H1 (cell line): ENCODE results near the gene SMIM38. TPM values are rescaled to one million over a fixed set of nuclear protein-coding genes. Genes with fewer than 3 reads are reported as not detected.

Source experiments
- CTCF ChIA-PET: fragments of 300-600 bp; sonication (Branson Sonifier 250); formaldehyde crosslinking; loops from one replicate; lab custom pipeline; 2021; ENCODE audit not compliant: partially characterized antibody; lab: Charles Lee
- POLR2A ChIA-PET: fragments of 300-600 bp; sonication (Branson Sonifier 250); formaldehyde crosslinking; loops from one replicate; lab custom pipeline; 2021; ENCODE audit warnings: inconsistent platforms; ENCODE audit not compliant: partially characterized antibody; lab: Charles Lee
- DNase-seq, 2 experiments: peaks; one replicate each; pipeline versions ENCODE4 v3.0.0 to v3.0.0-alpha.2; 2010 to 2022; ENCODE audit warnings: low spot score in 2 of 2, low read depth in 1 of 2, mixed read lengths in 1 of 2
- FAIRE-seq: peaks from 2 replicates; lab custom pipeline; 2011; peaks lifted over from hg19 to GRCh38; lab: Jason Lieb, UNC
- H2AFZ ChIP-seq: 2 replicates; pipeline ENCODE4 v1.8.1; 2012; ENCODE audit warnings: low read length, inconsistent platforms
- H2AK5ac ChIP-seq: 2 replicates; pipeline ENCODE4 v1.6.1; 2013; ENCODE audit warnings: low read depth, low read length
- H2BK120ac ChIP-seq: replicated peaks from 2 replicates; pipeline ENCODE3; 2013; ENCODE audit warnings: low read depth, low read length, inconsistent platforms
- H2BK12ac ChIP-seq: 2 replicates; pipeline ENCODE4 v1.6.1; 2013; ENCODE audit warnings: low read depth, low read length
- H2BK15ac ChIP-seq: 2 replicates; pipeline ENCODE4 v1.6.1; 2013; ENCODE audit warnings: low read length
- H2BK20ac ChIP-seq: 2 replicates; pipeline ENCODE4 v1.6.1; 2013; ENCODE audit warnings: low read length
- H2BK5ac ChIP-seq: 2 replicates; pipeline ENCODE4 v1.6.1; 2013; ENCODE audit warnings: low read depth, low read length
- H3K14ac ChIP-seq: 2 replicates; pipeline ENCODE4 v1.6.1; 2013; ENCODE audit warnings: inconsistent platforms; ENCODE audit not compliant: insufficient read length
- H3K18ac ChIP-seq: 2 replicates; pipeline ENCODE4 v1.6.1; 2013; ENCODE audit warnings: low read length; ENCODE audit errors: extremely low read depth
- H3K23ac ChIP-seq: 2 replicates; pipeline ENCODE4 v1.6.1; 2013; ENCODE audit warnings: inconsistent platforms; ENCODE audit not compliant: insufficient read length
- H3K23me2 ChIP-seq: 2 replicates; pipeline ENCODE4 v1.6.1; 2013; ENCODE audit warnings: low read depth, low read length
- H3K27ac ChIP-seq: 2 replicates; pipeline ENCODE4 v1.6.1; 2011; ENCODE audit warnings: low read depth, low read length, inconsistent platforms
- H3K27me3 ChIP-seq, 4 experiments: replicated peaks in 1 of 4; 1 replicate in 1 of 4; 2 replicates in 3 of 4; pipeline versions ENCODE4 v1.6.1 to v1.8.1; 2011 to 2013; ENCODE audit warnings: low read length in 3 of 4, mild to moderate bottlenecking in 3 of 4, inconsistent platforms in 2 of 4, mixed read lengths in 2 of 4, moderate library complexity in 1 of 4; ENCODE audit not compliant: control insufficient read depth in 3 of 4, insufficient read depth in 3 of 4; ENCODE audit errors: extremely low read depth in 1 of 4
- H3K36me3 ChIP-seq, 4 experiments: 2 replicates each; pipeline versions ENCODE4 v1.6.1 to v1.8.1; 2011 to 2013; ENCODE audit warnings: mild to moderate bottlenecking in 4 of 4, low read length in 3 of 4, moderate library complexity in 2 of 4, control low read depth in 1 of 4, inconsistent platforms in 1 of 4; ENCODE audit not compliant: insufficient read depth in 4 of 4, control insufficient read depth in 2 of 4
- H3K4ac ChIP-seq: replicated peaks from 2 replicates; pipeline ENCODE3; 2013; ENCODE audit warnings: low read length, low read depth, mixed read lengths, inconsistent platforms; ENCODE audit not compliant: insufficient read length
- H3K4me1 ChIP-seq, 4 experiments: replicated peaks in 1 of 4; 1 replicate in 1 of 4; 2 replicates in 3 of 4; pipeline versions ENCODE4 v1.6.1 to v1.8.1; 2011 to 2013; ENCODE audit warnings: low read length in 3 of 4, inconsistent platforms in 2 of 4, mixed read lengths in 1 of 4; ENCODE audit not compliant: insufficient read depth in 4 of 4, control insufficient read depth in 3 of 4
- H3K4me2 ChIP-seq, 2 experiments: 2 replicates each; pipeline versions ENCODE4 v1.6.1 to v1.8.1; 2011 to 2013; ENCODE audit warnings: low read depth in 2 of 2, low read length in 2 of 2, control low read depth in 1 of 2, inconsistent platforms in 1 of 2, mild to moderate bottlenecking in 1 of 2; ENCODE audit not compliant: insufficient read depth in 1 of 2
- H3K4me3 ChIP-seq, 4 experiments: fragments of 200-600, 300-600 bp in 1 of 4; sonication (generic), shearing (Covaris generic), sonication (Bioruptor Twin) in 1 of 4; 2 replicates each; pipeline versions ENCODE4 v1.5.1 to v1.8.1; 2011 to 2016; ENCODE audit warnings: low read length in 4 of 4, low read depth in 3 of 4, control low read depth in 2 of 4, inconsistent platforms in 2 of 4, mild to moderate bottlenecking in 2 of 4, mixed read lengths in 1 of 4, moderate library complexity in 1 of 4; ENCODE audit not compliant: insufficient read depth in 2 of 4; ENCODE audit errors: extremely low read depth in 1 of 4
- H3K56ac ChIP-seq: replicated peaks from 2 replicates; pipeline ENCODE3; 2013; ENCODE audit warnings: low read depth, mild to moderate bottlenecking, mixed read lengths, low read length, inconsistent platforms; ENCODE audit not compliant: insufficient read length
- H3K79me1 ChIP-seq: 2 replicates; pipeline ENCODE4 v1.6.1; 2013; ENCODE audit warnings: low read depth, low read length, control low read depth
- H3K79me2 ChIP-seq, 2 experiments: 2 replicates each; pipeline versions ENCODE4 v1.6.1 to v1.8.1; 2012 to 2013; ENCODE audit warnings: low read length in 2 of 2, mild to moderate bottlenecking in 2 of 2, inconsistent platforms in 1 of 2; ENCODE audit not compliant: insufficient read depth in 2 of 2, control insufficient read depth in 1 of 2
- H3K9ac ChIP-seq, 4 experiments: replicated peaks in 1 of 4; 1 replicate in 1 of 4; 2 replicates in 3 of 4; pipeline versions ENCODE4 v1.6.1 to v1.8.1; 2011 to 2013; ENCODE audit warnings: low read depth in 3 of 4, low read length in 3 of 4, control low read depth in 2 of 4, mild to moderate bottlenecking in 2 of 4, moderate library complexity in 2 of 4, inconsistent platforms in 1 of 4; ENCODE audit errors: extremely low read depth in 1 of 4
- H3K9me3 ChIP-seq, 2 experiments: 2 replicates each; pipeline versions ENCODE4 v1.6.1 to v1.8.1; 2012 to 2013; ENCODE audit warnings: mild to moderate bottlenecking in 2 of 2, moderate library complexity in 2 of 2, control low read depth in 1 of 2, inconsistent platforms in 1 of 2, low read depth in 1 of 2, low read length in 1 of 2, mixed read lengths in 1 of 2; ENCODE audit not compliant: insufficient read depth in 2 of 2
- H4K20me1 ChIP-seq, 2 experiments: replicated peaks in 1 of 2; 2 replicates each; pipeline versions ENCODE3 to v1.8.1; 2011 to 2013; ENCODE audit warnings: inconsistent platforms in 2 of 2, low read length in 2 of 2, mild to moderate bottlenecking in 1 of 2; ENCODE audit not compliant: insufficient read depth in 2 of 2, control insufficient read depth in 1 of 2
- H4K5ac ChIP-seq: 2 replicates; pipeline ENCODE4 v1.6.1; 2013; ENCODE audit warnings: low read length, low read depth, mixed read lengths, inconsistent platforms; ENCODE audit not compliant: insufficient read length
- H4K8ac ChIP-seq: 2 replicates; pipeline ENCODE4 v1.8.0; 2013; ENCODE audit warnings: mild to moderate bottlenecking, moderate library complexity, low read length, inconsistent platforms; ENCODE audit not compliant: insufficient read depth; ENCODE audit errors: extremely low read depth
- H4K91ac ChIP-seq: replicated peaks from 2 replicates; pipeline ENCODE3; 2013; ENCODE audit warnings: low read length, mixed read lengths, inconsistent platforms; ENCODE audit not compliant: insufficient read length
- BACH1 ChIP-seq: IDR thresholded peaks from 2 replicates; pipeline ENCODE4 v1.6.1; 2012; ENCODE audit warnings: low read length, improper control_type of control experiment
- CBX8 ChIP-seq: fragments of 300-800, 300-1000 bp; sonication (generic); IDR thresholded peaks from 2 replicates; pipeline ENCODE4 v1.7.1; 2016; ENCODE audit warnings: low read depth, low read length, borderline replicate concordance
- CHD2 ChIP-seq: IDR thresholded peaks from 2 replicates; pipeline ENCODE4 v1.6.1; 2012; ENCODE audit warnings: low read length, improper control_type of control experiment
- CTBP2 ChIP-seq: IDR thresholded peaks from 2 replicates; pipeline ENCODE4 v1.7.0; 2011; ENCODE audit warnings: borderline replicate concordance, mild to moderate bottlenecking, moderate library complexity, mixed read lengths, low read length; ENCODE audit not compliant: insufficient read depth, insufficient read length
- GABPA ChIP-seq: IDR thresholded peaks from 2 replicates; pipeline ENCODE4 v1.6.1; 2011; ENCODE audit warnings: mild to moderate bottlenecking, low read length, moderate library complexity, borderline replicate concordance; ENCODE audit not compliant: insufficient read depth
- GTF2F1 ChIP-seq: IDR thresholded peaks from 2 replicates; pipeline ENCODE4 v1.6.1; 2012; ENCODE audit warnings: low read depth, low read length, improper control_type of control experiment, borderline replicate concordance
- MAX ChIP-seq: IDR thresholded peaks from 2 replicates; pipeline ENCODE4 v1.6.1; 2012; ENCODE audit warnings: inconsistent platforms
- SIRT6 ChIP-seq: IDR thresholded peaks from one replicate; pipeline ENCODE4 v1.7.1; 2012; ENCODE audit warnings: low read length, inconsistent platforms
- SP1 ChIP-seq: IDR thresholded peaks from 2 replicates; pipeline ENCODE4 v1.6.1; 2011; ENCODE audit warnings: low read depth, low read length
- SP2 ChIP-seq: IDR thresholded peaks from 2 replicates; pipeline ENCODE4 v1.6.1; 2012; ENCODE audit warnings: mild to moderate bottlenecking, low read length, inconsistent platforms
- SUZ12 ChIP-seq: fragments of 200-600 bp; sonication (generic); IDR thresholded peaks from 2 replicates; pipeline ENCODE4 v1.6.1; 2012; ENCODE audit warnings: mild to moderate bottlenecking, inconsistent platforms, low read length, moderate library complexity, mixed read lengths
- TCF12 ChIP-seq: IDR thresholded peaks from 2 replicates; pipeline ENCODE4 v1.6.1; 2011; ENCODE audit warnings: low read depth, mild to moderate bottlenecking, low read length
- TEAD4 ChIP-seq: IDR thresholded peaks from 2 replicates; pipeline ENCODE4 v1.6.1; 2012; ENCODE audit warnings: low read depth, low read length, inconsistent platforms, mixed read lengths
- USF2 ChIP-seq: IDR thresholded peaks from 2 replicates; pipeline ENCODE4 v1.6.1; 2011; ENCODE audit warnings: low read length, improper control_type of control experiment
- YY1 ChIP-seq: IDR thresholded peaks from 2 replicates; pipeline ENCODE4 v1.6.1; 2011; ENCODE audit warnings: low read depth, mild to moderate bottlenecking, low read length
- WGBS, 2 experiments: shearing (Covaris generic) in 1 of 2; methylation state at CpG; one replicate each; pipeline versions ENCODE4 v1.1.6 to v1.1.7; 2013 to 2015; ENCODE audit warnings: low lambda C conversion rate in 2 of 2, mixed read lengths in 2 of 2, inconsistent platforms in 1 of 2, low coverage in 1 of 2, missing lambda C conversion rate in 1 of 2; ENCODE audit not compliant: insufficient replicate concordance in 2 of 2, insufficient coverage in 1 of 2, insufficient read length in 1 of 2; ENCODE audit errors: extremely low coverage in 1 of 2, missing lambda C conversion rate in 1 of 2; 5-methylcytosine and 5-hydroxymethylcytosine counted together
- polyA plus RNA-seq, 7 experiments: library from polyadenylated mRNA; depleted of rRNA in 3 of 7; stranded (reverse) in 5 of 7; unstranded in 2 of 7; fragments of >200 nt in 5 of 7; fragments of 200-250 nt in 2 of 7; gene quantifications; 1 replicate in 5 of 7; 2 replicates in 1 of 7; 4 replicates in 1 of 7; pipeline versions ENCODE4 v1.2.1 to v1.2.3, GENCODE V29; 2011 to 2013; ENCODE audit warnings: missing spikeins in 2 of 7, mixed read lengths in 2 of 7
- total RNA-seq: library from RNA; stranded (reverse); fragmentation: NEBNext Ultra II Directional; extraction: Animal tissue kit (Norgen Biotek cat#: 25700); gene quantifications from 2 replicates; pipeline ENCODE4 v1.2.1, GENCODE V29; 2021

Gene SMIM38
- total and polyA plus RNA-seq, 2 of the 8 experiments (the other 6 are each of a cell fraction or from before 2014, with no cell fraction given) = 0.17 to 0.20 TPM

- FAIRE-seq (no peak), DNase-seq (no peak)
- Histone ChIP-seq H3K9ac (no peak overlapping the region), H2BK5ac (no peak overlapping the region), H4K5ac (no peak overlapping the region), H3K9me3 (no peaks in the 10 kb centered on the region), H2BK20ac (no peak overlapping the region), H2AK5ac (no peak overlapping the region), H3K27ac (no peak overlapping the region), H2BK15ac (no peak overlapping the region), H4K8ac (no peak overlapping the region), H3K4me1 (no peaks in the 10 kb centered on the region), H3K79me1 (no peaks in the 10 kb centered on the region), H3K27me3 (no peaks in the 10 kb centered on the region), H2BK120ac (no peak overlapping the region), H3K56ac (no peak overlapping the region), H2BK12ac (no peak overlapping the region), H4K20me1 (peaks cover 0 to 2% of the 10 kb centered on the region in 2 experiments), H2AFZ (no peak overlapping the region), H3K18ac (no peak overlapping the region), H3K36me3 (no peaks in the 10 kb centered on the region), H4K91ac (no peak overlapping the region), H3K23ac (no peak overlapping the region), H3K79me2 (no peaks in the 10 kb centered on the region), H3K23me2 (peaks cover 15% of the 10 kb centered on the region; the same call in 1 of the 2 replicates), H3K4me3 (no peak overlapping the region), H3K4ac (no peak overlapping the region), H3K14ac (no peak overlapping the region), H3K4me2 (no peak overlapping the region)
- CTCF ChIA-PET = interaction anchor here (2.5 kb wide), 1 partner anchor 62 kb away, joined by 7 read pairs; no protein-coding TSS in a partner anchor
- POLR2A ChIA-PET = no interaction called here
- 72% methylated on average over 2 of the region's 2 CpGs; no CpG with 5 or more reads in 1 of the 2 experiments for WGBS, 2 experiments
- TF ChIP-seq YY1 (no peak), SIRT6 (no peak), USF2 (no peak), SUZ12 (no peak), GABPA (no peak), SP1 (no peak), TEAD4 (no peak), BACH1 (no peak), MAX (no peak), CBX8 (no peak), SP2 (no peak), CTBP2 (no peak), TCF12 (no peak), CHD2 (no peak), GTF2F1 (no peak)
These were observed 37.9 kb downstream of the SMIM38 start for GRCh38 chr11:69193629-69194028.
